ENCODE data around the gene ORM2.

ORM2 gene

DNA sequence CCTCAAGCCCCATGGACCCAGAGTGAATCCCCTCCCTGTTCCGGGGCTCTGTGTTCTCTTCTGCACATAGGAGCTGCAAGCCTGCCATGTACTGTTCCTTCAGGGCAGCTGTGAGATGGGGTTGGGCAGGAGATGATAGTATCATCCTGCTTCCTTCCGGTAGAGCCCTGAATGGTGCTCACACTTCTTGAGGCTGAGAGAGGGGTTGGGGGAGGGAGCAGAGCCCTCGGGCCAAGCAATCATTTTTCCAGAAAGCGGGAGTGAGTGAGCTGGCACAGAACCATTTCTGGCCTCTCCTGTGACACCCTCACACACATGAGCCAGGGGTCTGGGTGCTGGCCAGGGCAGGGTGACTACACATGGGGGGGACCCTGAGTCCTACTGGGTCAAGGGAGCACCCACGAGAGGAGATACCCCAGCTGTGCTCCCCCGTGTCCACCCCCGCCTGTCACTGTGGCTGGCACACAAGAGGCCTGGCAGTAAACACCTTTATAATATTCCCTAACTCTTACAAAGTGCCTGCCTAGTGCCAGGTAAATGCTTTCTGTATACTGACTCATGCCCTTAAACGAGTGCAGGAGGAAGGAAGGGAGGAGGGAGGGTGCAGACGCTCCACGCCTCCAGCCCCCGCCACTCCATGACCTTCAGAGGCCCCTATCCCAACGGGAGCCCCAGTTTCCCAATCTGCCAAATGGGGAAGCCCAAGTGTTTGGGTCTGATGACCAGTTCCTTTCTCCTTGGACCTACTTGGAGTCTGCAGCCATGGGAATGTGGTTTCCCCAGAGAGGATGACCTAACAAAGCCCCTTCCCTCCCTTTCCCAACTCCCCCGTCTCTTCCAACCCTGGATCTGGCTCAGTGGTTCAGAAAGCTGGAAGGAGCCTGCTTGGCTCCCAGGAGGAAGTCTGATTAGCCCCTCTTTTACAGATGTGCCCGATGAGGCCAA, 42.6 kb downstream of the ORM2 start:
- DNase-seq (ENCODE audit: low read depth), result no peak

DNA sequence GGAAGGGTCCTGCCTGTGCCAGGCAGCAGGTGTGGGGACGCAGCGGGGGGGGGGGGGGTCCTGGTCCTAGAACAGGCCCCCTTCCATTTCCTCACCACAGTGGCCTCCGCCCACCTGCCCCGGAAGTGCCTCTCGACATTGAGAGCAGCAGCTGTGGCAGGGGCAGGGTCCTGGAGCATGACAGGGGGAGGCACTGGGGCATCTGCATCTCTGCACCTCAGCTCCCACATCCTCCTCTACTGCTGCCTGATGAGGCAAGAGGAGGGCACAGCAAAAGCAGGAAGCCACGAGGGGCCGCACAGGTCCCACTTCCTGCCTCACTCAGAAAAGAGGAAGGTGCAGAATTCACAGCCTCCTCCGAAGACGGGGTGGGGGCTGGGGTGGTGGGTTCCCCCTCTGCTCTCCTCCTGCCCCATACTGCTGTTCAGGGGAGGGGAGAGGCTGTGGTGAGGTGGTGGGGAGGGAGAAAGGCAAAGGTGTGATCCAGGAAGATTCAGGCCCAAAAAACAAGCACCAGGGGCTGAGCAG, 43.3 kb downstream of the ORM2 start:
- DNase-seq (ENCODE audit: low read depth), result no peak

DNA sequence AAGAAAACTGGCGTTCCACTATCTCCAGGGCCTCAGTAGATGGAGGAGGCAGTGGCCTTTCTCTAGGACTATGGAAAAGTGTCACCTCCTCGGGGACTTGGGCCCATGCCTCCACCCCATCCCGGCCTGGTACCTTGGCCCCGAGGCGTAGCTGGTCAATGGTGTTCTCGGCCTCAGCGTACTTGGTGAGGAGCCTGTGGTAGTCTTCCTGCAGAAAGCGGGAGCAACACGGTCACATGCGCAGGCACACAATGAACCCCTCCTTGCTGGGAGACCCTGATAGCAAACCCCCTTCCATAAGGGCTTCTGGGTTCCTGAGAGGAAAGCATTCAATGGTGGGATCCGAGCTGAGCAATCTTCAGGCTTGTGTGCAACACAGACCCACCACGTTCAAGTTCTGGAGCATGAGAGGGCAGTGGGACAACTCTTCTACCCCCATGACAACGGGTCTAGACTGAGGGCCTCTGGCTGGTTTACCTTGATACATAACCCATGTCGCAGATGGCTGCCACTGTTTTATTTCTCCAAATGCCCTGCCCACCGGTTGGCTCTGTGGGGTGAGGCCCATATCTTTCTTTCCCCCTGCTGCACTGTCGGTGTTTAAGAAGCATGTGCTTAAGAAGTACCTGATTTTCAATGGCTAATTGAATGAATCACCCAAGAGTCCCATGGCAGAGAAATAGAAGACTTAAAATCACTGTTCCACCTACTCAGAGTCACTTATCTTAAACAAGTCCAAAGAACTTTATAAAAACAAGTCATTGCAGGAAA, 44.5 kb downstream of the ORM2 start:
- no peak for DNase-seq (ENCODE audit: low read depth)

DNA sequence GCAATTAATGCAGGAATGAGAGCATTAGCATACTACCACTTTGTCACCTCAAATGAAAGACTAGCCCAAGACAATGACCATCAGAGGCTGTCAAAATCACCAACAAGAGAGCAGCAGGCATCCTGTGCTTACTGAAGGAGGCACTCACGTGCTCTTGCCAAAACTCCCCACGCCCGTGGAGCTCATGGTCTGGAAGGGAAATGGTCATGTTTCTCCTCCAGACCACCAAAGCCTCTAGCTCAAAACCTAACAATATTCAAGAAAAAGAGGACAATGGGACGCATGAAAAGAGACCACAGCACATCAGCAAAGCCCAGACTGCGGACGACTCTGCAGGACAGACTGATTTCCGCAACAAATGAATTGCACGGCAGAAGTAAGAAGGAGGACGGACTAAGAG, 45.3 kb downstream of the ORM2 start:
- DNase-seq (ENCODE audit: low read depth), result no peak

DNA sequence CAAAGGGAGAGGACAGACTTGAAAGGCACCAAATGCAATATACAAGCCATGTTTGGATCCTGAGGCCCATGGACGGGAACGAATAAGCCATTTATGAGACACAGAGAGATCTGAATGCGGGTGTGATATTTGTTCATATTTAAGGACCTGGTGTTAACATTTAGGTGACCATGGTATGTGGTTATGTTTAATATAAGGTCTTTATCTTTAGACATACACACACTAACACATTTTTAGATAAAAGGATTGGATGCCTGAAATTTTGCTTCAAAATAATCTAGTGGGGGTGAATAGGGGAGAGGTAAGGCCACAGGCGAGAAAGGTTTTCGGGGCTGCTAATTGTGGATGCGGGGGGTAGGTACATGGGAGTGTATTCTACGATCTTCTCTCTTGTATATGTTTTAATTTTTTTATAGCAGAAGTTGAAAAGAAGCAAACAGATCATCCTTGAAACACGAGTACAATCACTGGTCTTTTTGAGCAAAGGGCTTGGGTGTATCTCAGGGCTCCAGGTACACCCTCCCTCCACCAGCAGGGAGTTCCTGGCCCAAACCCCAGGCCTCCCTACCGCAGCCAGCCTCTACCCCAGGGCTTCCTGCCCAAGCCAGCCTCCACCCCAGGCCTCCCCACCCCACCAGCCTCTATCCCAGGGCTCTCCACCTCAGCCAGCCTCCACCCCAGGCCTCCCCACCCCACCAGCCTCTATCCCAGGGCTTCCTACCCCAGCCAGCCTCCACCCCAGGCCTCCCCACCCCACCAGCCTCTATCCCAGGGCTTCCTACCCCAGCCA, 45.9 kb downstream of the ORM2 start:
- no peak for DNase-seq (ENCODE audit: low read depth)

DNA sequence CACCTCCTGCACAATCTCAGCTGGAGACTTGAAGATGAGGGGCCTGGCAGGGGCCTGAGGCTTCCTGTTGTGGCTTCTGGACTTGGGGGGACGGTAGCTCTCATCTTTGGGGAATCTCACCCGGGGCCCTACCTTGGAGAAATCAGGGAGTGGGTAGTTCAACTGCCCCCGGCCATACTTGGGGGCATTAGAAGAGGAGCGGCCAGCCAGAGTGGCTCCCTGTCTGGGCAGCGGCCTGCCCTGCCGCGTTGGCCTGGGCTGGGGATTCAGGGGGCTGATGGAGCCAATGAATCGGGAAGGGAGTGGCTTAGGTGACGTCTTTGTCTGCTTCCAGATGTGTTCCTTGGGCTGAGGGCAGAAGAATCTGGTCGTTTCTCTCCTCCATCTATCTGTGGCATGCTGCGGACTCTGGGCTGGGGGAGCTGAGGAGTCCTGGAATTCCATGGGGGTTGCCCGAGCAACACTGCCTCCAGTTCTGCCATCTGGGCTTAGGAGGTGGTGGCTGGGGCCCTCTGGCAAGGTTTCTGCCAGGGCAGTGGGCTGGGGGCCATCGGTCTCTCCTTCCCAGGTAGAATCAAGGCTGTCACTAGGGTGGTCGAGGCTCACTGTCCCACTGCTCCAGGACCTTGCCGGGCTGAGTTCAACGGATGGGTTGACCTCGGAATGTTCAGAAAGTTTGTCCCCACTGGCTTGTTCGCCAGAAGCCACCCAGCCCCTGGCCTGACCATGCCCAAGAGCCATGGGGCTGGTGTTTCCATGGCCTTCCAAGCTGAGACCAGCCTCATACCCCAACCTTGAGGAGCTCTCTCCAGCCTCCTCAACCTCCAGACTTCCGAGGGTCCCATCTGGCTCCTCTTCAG, 47.1 kb downstream of the ORM2 start:
- DNase-seq (ENCODE audit: low read depth), result no peak

DNA sequence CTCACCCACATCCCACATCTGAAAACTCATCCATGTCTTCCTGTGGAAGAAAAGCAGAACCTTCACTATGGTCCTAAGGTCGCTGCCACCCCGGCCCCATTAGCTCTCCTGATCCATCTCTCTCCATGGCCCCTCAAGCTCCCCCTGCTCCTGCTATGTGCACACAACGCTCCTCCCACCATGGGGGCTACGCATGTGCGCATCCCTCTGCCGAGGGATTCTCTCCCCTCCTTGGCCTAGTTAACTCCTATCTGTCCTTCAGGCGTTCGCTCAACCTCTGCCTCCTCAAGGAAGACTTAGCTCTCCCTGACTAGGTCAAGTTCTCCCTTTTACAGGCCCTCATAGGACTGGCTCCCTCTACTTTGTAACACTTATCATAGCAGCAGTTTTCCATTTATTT, 48.3 kb downstream of the ORM2 start:
- DNase-seq (ENCODE audit: low read depth), result no peak

DNA sequence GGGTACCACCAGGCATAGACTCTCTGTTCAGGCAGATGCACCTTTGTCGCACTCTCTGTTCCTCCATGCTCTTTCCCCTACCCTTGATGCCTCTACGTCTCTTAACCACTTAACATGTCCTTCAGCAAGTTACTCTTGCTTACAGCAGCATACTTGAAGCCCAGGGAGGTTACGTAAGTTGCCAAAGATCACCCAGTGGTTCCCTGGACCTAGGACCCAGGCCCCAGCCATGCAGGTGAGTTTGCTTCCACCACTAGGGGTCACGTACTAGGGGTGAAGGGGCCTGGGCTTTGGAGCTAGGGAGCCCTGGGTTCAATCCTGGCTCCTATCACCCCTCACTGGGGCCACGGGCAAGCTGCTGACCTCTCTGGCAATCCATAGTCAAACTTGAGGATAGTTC, 49.2 kb downstream of the ORM2 start:
- DNase-seq (ENCODE audit: low read depth), result no peak
